K562 (cell line): Measurements from ENCODE around the gene SEC24C. TPM values are rescaled to one million over a fixed set of nuclear protein-coding genes. Genes with fewer than 3 reads are reported as not detected.
"Not testable (repeated sequence)": the region's sequence is repeated elsewhere in the genome, so short reads cannot be mapped to it uniquely, and the experiment has no call there.

Source experiments
- ATAC-seq: fragments of 200-7000 bp; cut with Tn5 transposase; 3 replicates; pipeline ENCODE4 v1.9.1; 2020; ENCODE audit warnings: moderate library complexity
- BruUV-seq: library from RNA; stranded (reverse); fragments of 400-500 nt; replicated peaks from 2 replicates; lab custom pipeline; 2021; lab: Mats Ljungman, UMichigan
- CTCF ChIA-PET: fragments of 300-600 bp; formaldehyde crosslinking; extraction: SDS; loops from one replicate; lab custom pipeline; 2021; ENCODE audit warnings: low intra/inter-chr PET ratio; lab: Yijun Ruan, JAX
- POLR2A ChIA-PET: fragments of 300-600, 350-650 bp; sonication (Branson Sonifier 250); formaldehyde crosslinking; extraction: SDS; loops from one replicate; lab custom pipeline; 2021; ENCODE audit warnings: antibody characterized with exemption, inconsistent platforms; lab: Yijun Ruan, JAX
- DNase-seq, 4 experiments: peaks; one replicate each; pipeline versions ENCODE4 v3.0.0 to v3.0.0-alpha.2; 2011 to 2018; ENCODE audit warnings: low spot score in 3 of 4, mixed read lengths in 3 of 4; ENCODE audit errors: extremely low read depth in 1 of 4
- FAIRE-seq: peaks from 2 replicates; lab custom pipeline; 2011; peaks lifted over from hg19 to GRCh38; lab: Jason Lieb, UNC
- H2AFZ ChIP-seq: 2 replicates; pipeline ENCODE4 v1.6.0; 2011; ENCODE audit warnings: low read depth, low read length, control low read depth, inconsistent platforms
- H3K27ac ChIP-seq: fragments of 200-600 bp; 3 replicates; pipeline ENCODE4 v1.8.0; 2011; ENCODE audit warnings: low read depth, mild to moderate bottlenecking, control low read depth, inconsistent platforms, low read length, moderate library complexity, mixed read lengths; ENCODE audit errors: extremely low read depth
- H3K27me3 ChIP-seq, 2 experiments: fragments of 300-600 bp in 1 of 2; 2 replicates in 1 of 2; 3 replicates in 1 of 2; pipeline versions ENCODE4 v1.6.0 to v1.8.0; 2011; ENCODE audit warnings: inconsistent platforms in 2 of 2, low read length in 2 of 2, mild to moderate bottlenecking in 1 of 2, mixed read lengths in 1 of 2, moderate library complexity in 1 of 2; ENCODE audit not compliant: control insufficient read depth in 2 of 2, insufficient read depth in 2 of 2
- H3K36me3 ChIP-seq: fragments of 300-600 bp; 3 replicates; pipeline ENCODE4 v1.8.0; 2011; ENCODE audit warnings: mild to moderate bottlenecking, low read length, inconsistent platforms; ENCODE audit not compliant: control insufficient read depth, insufficient read depth
- H3K4me1 ChIP-seq, 2 experiments: fragments of 200-600 bp in 1 of 2; replicated peaks in 1 of 2; 2 replicates in 1 of 2; 3 replicates in 1 of 2; pipeline versions ENCODE4 v1.5.1 to v1.8.0; 2011; ENCODE audit warnings: inconsistent platforms in 2 of 2, low read length in 2 of 2, mild to moderate bottlenecking in 1 of 2, mixed read lengths in 1 of 2, moderate library complexity in 1 of 2; ENCODE audit not compliant: control insufficient read depth in 2 of 2, insufficient read depth in 2 of 2
- H3K4me2 ChIP-seq: 2 replicates; pipeline ENCODE4 v1.6.1; 2011; ENCODE audit warnings: low read length, control low read depth, inconsistent platforms, mixed read lengths; ENCODE audit not compliant: insufficient read depth
- H3K4me3 ChIP-seq: fragments of 200-600 bp; sonication (generic), shearing (Covaris generic); 2 replicates; pipeline ENCODE4 v1.5.1; 2016; ENCODE audit warnings: control low read depth, inconsistent platforms
- H3K79me2 ChIP-seq: fragments of 200-600 bp; 3 replicates; pipeline ENCODE4 v1.8.0; 2011; ENCODE audit warnings: low read length, inconsistent platforms; ENCODE audit not compliant: control insufficient read depth, insufficient read depth
- H3K9ac ChIP-seq, 2 experiments: 2 replicates each; pipeline versions ENCODE4 v1.6.0 to v1.6.1; 2011; ENCODE audit warnings: low read depth in 2 of 2, low read length in 2 of 2, control low read depth in 1 of 2, inconsistent platforms in 1 of 2, mild to moderate bottlenecking in 1 of 2, mixed read lengths in 1 of 2; ENCODE audit not compliant: insufficient read depth in 1 of 2
- H3K9me1 ChIP-seq: one replicate; pipeline ENCODE4 v1.6.0; 2011; ENCODE audit warnings: inconsistent platforms, mild to moderate bottlenecking, low read length, moderate library complexity; ENCODE audit not compliant: control insufficient read depth, insufficient read depth
- H3K9me3 ChIP-seq: replicated peaks from 2 replicates; pipeline ENCODE4 v1.5.1; 2011; ENCODE audit warnings: low read depth, low read length, inconsistent platforms; ENCODE audit not compliant: control insufficient read depth, insufficient read depth
- H4K20me1 ChIP-seq: replicated peaks from 2 replicates; pipeline ENCODE4 v1.6.1; 2011; ENCODE audit warnings: low read length, inconsistent platforms, mixed read lengths; ENCODE audit not compliant: control insufficient read depth, insufficient read depth
- CEBPG ChIP-seq, 3 experiments: fragments of 200-800 bp in 1 of 3; sonication (Bioruptor generic) in 1 of 3; sonication (generic) in 1 of 3; formaldehyde crosslinking in 1 of 3; IDR thresholded peaks in 2 of 3; conservative IDR thresholded peaks in 1 of 3; 2 replicates each; pipeline versions ENCODE4 v1.6.1 to v1.8.0; 2016 to 2022; ENCODE audit warnings: missing compliant biosample characterization in 2 of 3, missing genetic modification characterization in 2 of 3, mild to moderate bottlenecking in 1 of 3, missing genetic modification reagents in 1 of 3
- HMGXB4 ChIP-seq: sonication (generic); formaldehyde crosslinking; IDR thresholded peaks from 2 replicates; pipeline ENCODE4 v1.8.1; 2023; ENCODE audit warnings: mild to moderate bottlenecking, missing genetic modification reagents
- ZNF707 ChIP-seq: fragments of 250-450 bp; sonication (Bioruptor Pico); conservative IDR thresholded peaks from 2 replicates; pipeline ENCODE4 v1.8.0; 2022; ENCODE audit warnings: inconsistent platforms, mild to moderate bottlenecking, moderate library complexity
- WGBS: fragments of 100-300 bp; shearing (Covaris generic); methylation state at CpG from one replicate; pipeline ENCODE4 v1.1.6; 2016; ENCODE audit warnings: low coverage, mixed read lengths; ENCODE audit not compliant: insufficient coverage; ENCODE audit errors: missing lambda C conversion rate; 5-methylcytosine and 5-hydroxymethylcytosine counted together
- in situ Hi-C: fragments of 300-500 bp; cut with MboI; formaldehyde crosslinking; loops from 4 replicates; pipeline ENCODE4 v1.15.0; 2018; ENCODE audit warnings: inconsistent platforms, mixed read lengths
- intact Hi-C: fragments of 100-400 bp; cut with micrococcal nuclease; formaldehyde crosslinking; loops from 2 replicates; pipeline ENCODE4 v1.14.2; 2022
- polyA plus RNA-seq, 8 experiments: library from polyadenylated mRNA; depleted of rRNA in 4 of 8; stranded (reverse) in 5 of 8; unstranded in 3 of 8; fragments of >200 nt; fragmentation: Nextera tagmentation in 2 of 8; fragmentation: Illumina TruSeq in 1 of 8; extraction: Ambion mirVana in 2 of 8; extraction: Trizol in 1 of 8; gene quantifications; 2 replicates each; pipeline versions ENCODE4 v1.2.1 to v1.2.3, GENCODE V29; 2011 to 2014; ENCODE audit warnings: inconsistent platforms in 1 of 8, missing spikeins in 1 of 8
- total RNA-seq, 7 experiments: library from RNA; depleted of rRNA in 6 of 7; stranded (reverse); fragments of >200 nt in 6 of 7; fragmentation: Illumina TruSeq in 2 of 7; extraction: Trizol in 2 of 7; gene quantifications; 2 replicates each; pipeline versions ENCODE4 v1.2.1 to v1.2.3, GENCODE V29; 2011 to 2021; ENCODE audit warnings: low replicate concordance in 1 of 7

The SEC24C gene
- total and polyA plus RNA-seq, 9 of the 15 experiments (the other 6 are each of a cell fraction or from before 2014, with no cell fraction given) = 19.0 to 115 (median 70.5) TPM

- TF ChIP-seq HMGXB4 (CRISPR knock-in tag) (no peak), ZNF707 (CRISPR knock-in tag) (no peak)
These were observed 20.7 kb upstream of the SEC24C start (continued) for GRCh38 chr10:73723516-73723915.

- FAIRE-seq (peak; percentile 23), ATAC-seq (peak; percentile 5), DNase-seq (peak in 1 of 4 experiments; percentile 15)
- CTCF ChIA-PET; H4K20me1 ChIP-seq; H3K9me3 ChIP-seq; H3K27me3 ChIP-seq; H3K9me1 ChIP-seq; in situ Hi-C loops; intact Hi-C loops; TF ChIP-seq CEBPG (CRISPR knock-in tag; IDR thresholded peaks at IDR 0.05): not testable (repeated sequence)
- peaks cover 37% of the 10 kb centered on the region for H3K79me2 ChIP-seq
- 0 out of 4 replicates have a peak, but pooled peaks of 1 of the 2 experiments have one; percentile 1 for TF ChIP-seq CEBPG (tag; conservative IDR thresholded peaks at IDR 0.05 in 1 of 2, IDR thresholded peaks at IDR 0.05 in 1 of 2)
- TSS peak; percentile 76 for BruUV-seq
- H3K27ac ChIP-seq = peak overlapping the region; percentile 97
- H2AFZ ChIP-seq = peak overlapping the region; percentile 100
- peaks cover 58% of the 10 kb centered on the region for H3K36me3 ChIP-seq
- H3K9ac ChIP-seq = peak overlapping the region; percentile 94 to 95
- peaks cover 0 to 19% of the 10 kb centered on the region in 2 experiments; a peak in 3 of 5 replicates for H3K4me1 ChIP-seq
- POLR2A ChIA-PET = interaction anchor here (0.7 to 7.0 kb wide), 10 partner anchors 11 to 633 kb away, joined by 3 to 118 read pairs (median 4); partner anchors contain the start of genes P4HA1 and SEC24C
- H3K4me3 ChIP-seq = peak overlapping the region; percentile 96
- WGBS = under 1% methylated on average over 9 of the region's 9 CpGs
- H3K4me2 ChIP-seq = peak overlapping the region; percentile 95
These were observed 14.4 kb upstream of the SEC24C start for GRCh38 chr10:73729781-73730152.
